Calu3 (cell line): ENCODE results near the gene TMEM30A. TPM values are rescaled to one million over a fixed set of nuclear protein-coding genes. Genes with fewer than 3 reads are reported as not detected.

Source experiments
- BruUV-seq: library from RNA; stranded (reverse); fragments of 400-500 nt; replicated peaks from 2 replicates; lab custom pipeline; 2021; lab: Mats Ljungman, UMichigan
- CTCF ChIA-PET: fragments of 300-600 bp; sonication (Branson Sonifier 250); formaldehyde crosslinking; loops from one replicate; lab custom pipeline; 2022; ENCODE audit warnings: antibody characterized with exemption; lab: Charles Lee
- DNase-seq: peaks from one replicate; pipeline ENCODE4 v3.0.0; 2022
- H3K27ac Mint-ChIP-seq: one replicate; pipeline ENCODE4 v1.8.0; 2022; ENCODE audit warnings: mixed read lengths; ENCODE audit not compliant: unreplicated experiment
- H3K27me3 Mint-ChIP-seq: one replicate; pipeline ENCODE4 v1.8.0; 2022; ENCODE audit warnings: mixed read lengths; ENCODE audit not compliant: unreplicated experiment
- H3K36me3 Mint-ChIP-seq: one replicate; pipeline ENCODE4 v1.8.0; 2022; ENCODE audit warnings: mild to moderate bottlenecking, moderate library complexity, mixed read lengths; ENCODE audit not compliant: insufficient read depth, unreplicated experiment
- H3K4me1 Mint-ChIP-seq: one replicate; pipeline ENCODE4 v1.8.0; 2022; ENCODE audit warnings: mild to moderate bottlenecking, low read depth, mixed read lengths; ENCODE audit not compliant: unreplicated experiment
- H3K4me3 Mint-ChIP-seq: one replicate; pipeline ENCODE4 v1.8.0; 2022; ENCODE audit warnings: mild to moderate bottlenecking, low read depth, moderate library complexity, mixed read lengths; ENCODE audit not compliant: unreplicated experiment
- H3K9me3 Mint-ChIP-seq: one replicate; pipeline ENCODE4 v1.8.0; 2022; ENCODE audit warnings: low read depth, mixed read lengths; ENCODE audit not compliant: unreplicated experiment
- CTCF ChIP-seq: fragments of 200-600 bp; IDR thresholded peaks from one replicate; pipeline ENCODE4 v1.8.0; 2022; ENCODE audit warnings: antibody characterized with exemption; ENCODE audit not compliant: unreplicated experiment
- intact Hi-C: fragments of 100-400 bp; cut with micrococcal nuclease; formaldehyde crosslinking; loops from one replicate; pipeline ENCODE4 v1.10.0; 2022; ENCODE audit not compliant: unreplicated experiment
- total RNA-seq: library from RNA; stranded (reverse); gene quantifications from 2 replicates; pipeline ENCODE4 v1.2.3, GENCODE V29; 2022

The TMEM30A gene
- total RNA-seq, 1 experiment from 2014 or later, result 141 TPM

- Mint-ChIP-seq H3K27me3 (no peaks in the 10 kb centered on the region), H3K4me1 (peaks cover 46% of the 10 kb centered on the region), H3K36me3 (peaks cover 4% of the 10 kb centered on the region), H3K27ac (no peak overlapping the region), H3K9me3 (no peaks in the 10 kb centered on the region), H3K4me3 (no peak overlapping the region)
- intact Hi-C loops, result no loop called here
- DNase-seq, result no peak
- no peak for TF ChIP-seq CTCF
- no TSS peak for BruUV-seq
- CTCF ChIA-PET, result interaction anchor here (0.5 to 0.6 kb wide), 2 partner anchors 395 to 1845 kb away, joined by 3 to 4 read pairs; no protein-coding TSS in a partner anchor
These were observed 6.0 kb downstream of the TMEM30A start for GRCh38 chr6:75278474-75279077.

- Mint-ChIP-seq H3K27me3 (no peaks in the 10 kb centered on the region), H3K27ac (peak overlapping the region; percentile 22), H3K9me3 (no peaks in the 10 kb centered on the region), H3K4me3 (no peak overlapping the region), H3K4me1 (peaks cover 54% of the 10 kb centered on the region), H3K36me3 (no peaks in the 10 kb centered on the region)
- intact Hi-C loops, result no loop called here
- TF ChIP-seq CTCF, result no peak
- no TSS peak for BruUV-seq
- CTCF ChIA-PET, result no interaction called here
- no peak for DNase-seq
These were observed 9.5 kb downstream of the TMEM30A start for GRCh38 chr6:75275067-75275466.

- TF ChIP-seq CTCF, result no peak
- intact Hi-C loops, result no loop called here
- H3K4me1 Mint-ChIP-seq, result peaks cover 57% of the 10 kb centered on the region
- H3K27me3 Mint-ChIP-seq, result no peaks in the 10 kb centered on the region
- H3K36me3 Mint-ChIP-seq, result no peaks in the 10 kb centered on the region
- H3K27ac Mint-ChIP-seq, result no peak overlapping the region
- DNase-seq, result no peak
- no TSS peak for BruUV-seq
- CTCF ChIA-PET, result no interaction called here
- H3K9me3 Mint-ChIP-seq, result no peaks in the 10 kb centered on the region
- no peak overlapping the region for H3K4me3 Mint-ChIP-seq
These were observed 11.6 kb downstream of the TMEM30A start for GRCh38 chr6:75273009-75273408.

- intact Hi-C loops, result no loop called here
- DNase-seq, result no peak
- TF ChIP-seq CTCF, result no peak
- BruUV-seq, result no TSS peak
- no peak overlapping the region for H3K27ac Mint-ChIP-seq
- H3K4me3 Mint-ChIP-seq, result no peak overlapping the region
- H3K4me1 Mint-ChIP-seq, result peaks cover 54% of the 10 kb centered on the region
- H3K9me3 Mint-ChIP-seq, result no peaks in the 10 kb centered on the region
- no peaks in the 10 kb centered on the region for H3K36me3 Mint-ChIP-seq
- H3K27me3 Mint-ChIP-seq, result no peaks in the 10 kb centered on the region
- CTCF ChIA-PET, result interaction anchor here (1.0 kb wide), 1 partner anchor 12 kb away, joined by 3 read pairs; the partner anchor contains the start of gene TMEM30A
These were observed 12.3 kb downstream of the TMEM30A start for GRCh38 chr6:75272145-75272840.
